Kidney epithelial cell (primary cell): ENCODE measurements around the gene RPA1. TPM values are rescaled to one million over a fixed set of nuclear protein-coding genes. Genes with fewer than 3 reads are reported as not detected.

Experiments used
- DNase-seq: peaks from one replicate; pipeline ENCODE4 v3.0.0-alpha.2; 2010; ENCODE audit warnings: low read depth
- H3K27me3 ChIP-seq: 2 replicates; pipeline ENCODE4 v1.6.0; 2011; ENCODE audit warnings: low read length; ENCODE audit not compliant: control insufficient read depth, insufficient read depth
- H3K36me3 ChIP-seq: 2 replicates; pipeline ENCODE4 v1.5.1; 2011; ENCODE audit warnings: low read length; ENCODE audit not compliant: control insufficient read depth, insufficient read depth
- H3K4me3 ChIP-seq: 2 replicates; pipeline ENCODE4 v1.5.1; 2011; ENCODE audit warnings: low read depth, mild to moderate bottlenecking, control low read depth, low read length
- total RNA-seq: library from RNA; depleted of rRNA; stranded (reverse); fragments of >200 nt; gene quantifications from 2 replicates; pipeline ENCODE4 v1.2.3, GENCODE V29; 2015
- TF ChIP-seq, protein P1 (sequence below): IDR thresholded peaks from 2 replicates; pipeline ENCODE4 v1.5.1; 2011; ENCODE audit warnings: mild to moderate bottlenecking, moderate library complexity, low read length, control low read depth, inconsistent platforms; ENCODE audit not compliant: insufficient read depth, poor library complexity, severe bottlenecking

Gene RPA1
- total RNA-seq, 1 donor from 2014 or later: 30.3 TPM

DNA sequence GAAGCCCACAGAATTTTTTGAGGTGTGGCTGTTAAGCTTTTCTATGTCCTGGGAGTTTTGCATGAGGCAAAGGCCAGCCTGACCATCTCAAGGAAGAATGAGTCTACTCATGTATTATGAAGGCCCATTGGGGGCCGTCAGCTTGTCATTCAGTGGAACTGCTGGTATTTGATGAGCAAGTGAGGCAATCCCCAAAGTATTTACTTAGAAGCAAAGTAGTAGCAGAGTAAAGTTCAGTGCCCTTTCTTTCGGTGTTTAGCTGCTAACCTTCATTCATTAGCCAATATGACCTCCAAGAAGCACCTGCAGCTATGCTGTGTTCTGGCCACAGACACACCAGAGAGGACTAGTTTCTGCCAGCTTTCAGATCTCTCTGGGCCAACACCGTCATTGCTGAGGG lies 80.2 kb downstream of the RPA1 start:
- peaks cover 70% of the 10 kb centered on the region for H3K27me3 ChIP-seq
- H3K36me3 ChIP-seq: no peaks in the 10 kb centered on the region
- TF ChIP-seq, protein P1, sequence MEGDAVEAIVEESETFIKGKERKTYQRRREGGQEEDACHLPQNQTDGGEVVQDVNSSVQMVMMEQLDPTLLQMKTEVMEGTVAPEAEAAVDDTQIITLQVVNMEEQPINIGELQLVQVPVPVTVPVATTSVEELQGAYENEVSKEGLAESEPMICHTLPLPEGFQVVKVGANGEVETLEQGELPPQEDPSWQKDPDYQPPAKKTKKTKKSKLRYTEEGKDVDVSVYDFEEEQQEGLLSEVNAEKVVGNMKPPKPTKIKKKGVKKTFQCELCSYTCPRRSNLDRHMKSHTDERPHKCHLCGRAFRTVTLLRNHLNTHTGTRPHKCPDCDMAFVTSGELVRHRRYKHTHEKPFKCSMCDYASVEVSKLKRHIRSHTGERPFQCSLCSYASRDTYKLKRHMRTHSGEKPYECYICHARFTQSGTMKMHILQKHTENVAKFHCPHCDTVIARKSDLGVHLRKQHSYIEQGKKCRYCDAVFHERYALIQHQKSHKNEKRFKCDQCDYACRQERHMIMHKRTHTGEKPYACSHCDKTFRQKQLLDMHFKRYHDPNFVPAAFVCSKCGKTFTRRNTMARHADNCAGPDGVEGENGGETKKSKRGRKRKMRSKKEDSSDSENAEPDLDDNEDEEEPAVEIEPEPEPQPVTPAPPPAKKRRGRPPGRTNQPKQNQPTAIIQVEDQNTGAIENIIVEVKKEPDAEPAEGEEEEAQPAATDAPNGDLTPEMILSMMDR: no peak
- H3K4me3 ChIP-seq: no peak overlapping the region
- DNase-seq: no peak

DNA sequence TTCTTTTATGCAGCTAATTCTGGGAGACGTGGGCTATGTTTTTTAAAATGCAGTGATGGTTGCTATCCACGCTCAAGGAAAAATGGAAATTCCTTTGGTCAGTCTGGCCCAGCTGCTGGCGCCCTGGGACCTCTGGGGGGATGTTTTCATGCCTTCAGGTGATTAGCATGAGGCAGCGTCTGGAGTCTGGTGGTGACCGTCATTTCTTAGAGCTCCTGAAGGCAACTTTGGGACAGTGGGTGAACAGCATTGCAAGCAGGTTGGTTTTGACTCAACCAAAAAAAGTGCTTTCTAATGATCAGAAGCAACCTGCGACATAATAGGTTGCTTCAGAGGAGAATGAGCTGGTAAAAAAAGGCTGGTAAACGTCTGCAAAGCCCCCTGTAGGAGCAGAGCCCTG lies 82.3 kb downstream of the RPA1 start:
- H3K4me3 ChIP-seq: no peak overlapping the region
- DNase-seq: no peak
- TF ChIP-seq, protein P1: no peak
- H3K27me3 ChIP-seq: peaks cover 66% of the 10 kb centered on the region
- no peaks in the 10 kb centered on the region for H3K36me3 ChIP-seq

GRCh38 chr17:1913702-1914101 lies 83.9 kb downstream of the RPA1 start:
- no peak for DNase-seq
- Histone ChIP-seq H3K36me3 (no peaks in the 10 kb centered on the region), H3K4me3 (no peak overlapping the region), H3K27me3 (peaks cover 56% of the 10 kb centered on the region)
- TF ChIP-seq, protein P1: no peak

DNA sequence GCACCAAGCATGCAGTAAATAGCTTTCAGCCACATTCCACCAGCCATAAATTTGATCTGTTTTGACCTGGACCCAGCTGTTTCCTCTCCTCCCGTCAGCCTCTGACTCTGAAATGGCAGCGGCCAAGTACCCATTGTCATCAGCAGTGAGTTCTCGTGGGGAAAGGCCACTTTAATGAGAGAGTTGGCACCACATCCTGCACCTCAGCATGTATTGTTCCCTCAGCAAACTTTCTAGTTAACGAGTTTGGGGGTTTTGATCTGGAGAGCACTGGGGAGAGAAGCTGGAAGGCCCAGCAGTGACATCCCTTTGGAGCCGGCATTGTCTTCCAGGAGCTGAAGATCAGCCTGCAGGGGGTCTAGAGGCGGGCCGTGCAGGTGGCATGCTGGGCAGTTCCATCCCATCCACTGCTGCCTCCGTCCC lies 84.9 kb downstream of the RPA1 start:
- Histone ChIP-seq H3K36me3 (no peaks in the 10 kb centered on the region), H3K27me3 (peaks cover 60% of the 10 kb centered on the region), H3K4me3 (no peak overlapping the region)
- no peak for DNase-seq
- TF ChIP-seq, protein P1: no peak

DNA sequence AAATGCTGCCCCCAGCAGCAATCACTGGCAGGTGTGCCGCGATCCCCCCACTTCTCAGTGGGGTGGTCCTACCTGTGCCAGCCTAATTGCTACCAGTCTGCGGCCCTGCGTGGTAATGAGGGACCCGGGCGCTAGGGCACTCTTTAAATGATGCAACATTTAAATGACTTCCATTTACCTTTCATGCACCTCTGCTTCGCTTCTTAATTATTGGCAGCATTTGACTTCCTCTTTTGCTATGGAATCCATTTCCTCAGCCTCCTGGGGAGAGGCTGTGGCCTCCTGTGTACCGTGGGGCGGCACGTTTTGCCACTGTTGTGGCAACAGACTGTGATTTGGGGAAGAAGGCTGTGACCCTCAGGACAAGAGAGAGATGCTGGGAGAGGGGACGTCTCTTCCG lies 86.1 kb downstream of the RPA1 start:
- Histone ChIP-seq H3K36me3 (no peaks in the 10 kb centered on the region), H3K4me3 (no peak overlapping the region), H3K27me3 (peaks cover 55% of the 10 kb centered on the region)
- no peak for DNase-seq
- TF ChIP-seq, protein P1: no peak

DNA sequence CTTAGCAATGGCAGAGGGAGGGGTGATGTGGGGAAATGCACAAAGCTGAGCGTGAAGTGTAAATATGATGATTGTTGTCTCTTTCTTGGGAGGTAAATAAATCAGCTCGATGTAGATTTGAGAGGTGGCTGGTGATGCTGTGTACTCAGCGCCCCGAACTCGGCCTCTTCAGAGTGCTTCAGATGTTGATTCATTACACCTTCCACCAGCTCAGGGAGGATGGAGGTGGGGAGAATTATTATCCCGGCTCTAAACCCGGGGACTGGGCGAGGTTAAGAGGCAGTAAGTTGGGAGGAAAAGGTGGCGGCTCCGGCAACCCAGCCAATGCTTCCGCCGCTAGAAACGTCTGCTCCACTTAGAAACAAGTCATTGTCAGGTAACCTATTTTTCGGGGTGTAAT lies 86.5 kb downstream of the RPA1 start:
- no peaks in the 10 kb centered on the region for H3K36me3 ChIP-seq
- H3K27me3 ChIP-seq: peaks cover 52% of the 10 kb centered on the region
- TF ChIP-seq, protein P1: no peak
- DNase-seq: no peak
- H3K4me3 ChIP-seq: no peak overlapping the region
